Natural killer cell (primary cell): ENCODE data around the gene USP10. TPM values are rescaled to one million over a fixed set of nuclear protein-coding genes. Genes with fewer than 3 reads are reported as not detected.

Experiments used
- ATAC-seq, 3 donors: fragments of 150-1000 bp in 2 of 3; fragments of 200-7000 bp in 1 of 3; cut with Tn5 transposase; 1 replicate in 1 of 3; 2 replicates in 2 of 3; pipeline ENCODE4 v1.10.0; 2021; ENCODE audit warnings: mild to moderate bottlenecking in 2 of 3, moderate library complexity in 2 of 3
- DNase-seq, 2 donors: peaks; one replicate each; pipeline versions ENCODE4 v3.0.0 to v3.0.0-alpha.2; 2013 to 2021; ENCODE audit warnings: mixed read lengths in 1 of 2
- H3K27ac ChIP-seq: one replicate; pipeline ENCODE4 v1.5.1; 2013; ENCODE audit warnings: mild to moderate bottlenecking, low read length
- H3K27me3 ChIP-seq: one replicate; pipeline ENCODE4 v1.6.1; 2013; ENCODE audit warnings: low read length; ENCODE audit not compliant: control insufficient read depth, insufficient read depth
- H3K36me3 ChIP-seq: one replicate; pipeline ENCODE4 v1.6.1; 2013; ENCODE audit warnings: low read length; ENCODE audit not compliant: control insufficient read depth, insufficient read depth
- H3K4me1 ChIP-seq: one replicate; pipeline ENCODE4 v1.6.1; 2013; ENCODE audit warnings: low read length; ENCODE audit not compliant: control insufficient read depth, insufficient read depth
- H3K4me3 ChIP-seq: one replicate; pipeline ENCODE4 v1.5.1; 2013; ENCODE audit warnings: low read length
- H3K9me3 ChIP-seq: one replicate; pipeline ENCODE4 v1.6.1; 2013; ENCODE audit warnings: low read length; ENCODE audit not compliant: control insufficient read depth, insufficient read depth
- H3K27ac Mint-ChIP-seq, 2 donors: one replicate each; pipeline ENCODE4 v1.8.0; 2022; ENCODE audit warnings: mild to moderate bottlenecking in 2 of 2, mixed read lengths in 2 of 2, moderate library complexity in 1 of 2
- H3K27me3 Mint-ChIP-seq, 2 donors: one replicate each; pipeline ENCODE4 v1.8.0; 2022; ENCODE audit warnings: low read depth in 2 of 2, mixed read lengths in 2 of 2
- H3K36me3 Mint-ChIP-seq: one replicate; pipeline ENCODE4 v1.8.0; 2022; ENCODE audit warnings: mixed read lengths
- H3K4me1 Mint-ChIP-seq, 2 donors: one replicate each; pipeline ENCODE4 v1.8.0; 2022; ENCODE audit warnings: mixed read lengths in 2 of 2
- H3K4me3 Mint-ChIP-seq: one replicate; pipeline ENCODE4 v1.8.0; 2022; ENCODE audit warnings: mild to moderate bottlenecking, moderate library complexity, mixed read lengths
- H3K9me3 Mint-ChIP-seq, 2 donors: one replicate each; pipeline ENCODE4 v1.8.0; 2022; ENCODE audit warnings: mixed read lengths in 2 of 2
- WGBS: methylation state at CpG from one replicate; pipeline ENCODE4 v1.1.7; 2013; ENCODE audit warnings: missing lambda C conversion rate; ENCODE audit not compliant: insufficient coverage; 5-methylcytosine and 5-hydroxymethylcytosine counted together
- intact Hi-C: fragments of 100-400 bp; cut with micrococcal nuclease; formaldehyde crosslinking; loops from one replicate; pipeline ENCODE4 v1.14.2; 2022
- total RNA-seq, 4 donors: library from RNA; stranded (reverse); fragments of 120-200 nt in 1 of 4; gene quantifications; one replicate each; pipeline versions ENCODE4 v1.2.3 to v1.2.4, GENCODE V29; 2013 to 2022
- TF ChIP-seq, protein P1 (sequence below): fragments of 200-600 bp; IDR thresholded peaks from one replicate; pipeline ENCODE4 v1.8.0; 2022; ENCODE audit warnings: antibody characterized with exemption

Gene USP10
- total RNA-seq, 3 donors from 2014 or later (not counting 1 experiment from before 2014, with no cell fraction given): 78.4 to 103 (median 100) TPM

DNA sequence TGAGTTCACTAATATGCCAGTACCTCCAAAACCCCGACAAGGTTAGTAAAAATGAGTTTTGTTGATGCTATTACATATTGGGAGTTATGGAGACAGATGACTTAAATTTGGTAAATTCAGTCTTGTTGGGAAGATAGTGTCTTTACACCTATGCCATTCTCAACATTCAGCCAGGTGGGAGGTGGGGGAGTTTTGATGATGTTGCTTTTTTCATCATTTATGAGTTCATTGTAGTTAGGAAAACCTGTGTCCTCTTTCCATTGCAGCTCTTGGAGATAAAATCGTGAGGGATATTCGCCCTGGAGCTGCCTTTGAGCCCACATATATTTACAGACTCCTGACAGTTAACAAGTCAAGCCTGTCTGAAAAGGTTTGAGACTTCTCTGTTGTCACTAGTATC is 60.1 kb downstream of the USP10 start:
- Mint-ChIP-seq H3K4me1 (peaks cover 29 to 33% of the 10 kb centered on the region in 2 donors), H3K4me3 (no peak overlapping the region), H3K36me3 (peaks cover 11% of the 10 kb centered on the region), H3K27ac (peak overlapping the region in 1 of 2 donors; percentile 19), H3K9me3 (no peaks in the 10 kb centered on the region), H3K27me3 (no peaks in the 10 kb centered on the region)
- 100% methylated on average over 3 of the region's 3 CpGs for WGBS
- TF ChIP-seq, protein P1, sequence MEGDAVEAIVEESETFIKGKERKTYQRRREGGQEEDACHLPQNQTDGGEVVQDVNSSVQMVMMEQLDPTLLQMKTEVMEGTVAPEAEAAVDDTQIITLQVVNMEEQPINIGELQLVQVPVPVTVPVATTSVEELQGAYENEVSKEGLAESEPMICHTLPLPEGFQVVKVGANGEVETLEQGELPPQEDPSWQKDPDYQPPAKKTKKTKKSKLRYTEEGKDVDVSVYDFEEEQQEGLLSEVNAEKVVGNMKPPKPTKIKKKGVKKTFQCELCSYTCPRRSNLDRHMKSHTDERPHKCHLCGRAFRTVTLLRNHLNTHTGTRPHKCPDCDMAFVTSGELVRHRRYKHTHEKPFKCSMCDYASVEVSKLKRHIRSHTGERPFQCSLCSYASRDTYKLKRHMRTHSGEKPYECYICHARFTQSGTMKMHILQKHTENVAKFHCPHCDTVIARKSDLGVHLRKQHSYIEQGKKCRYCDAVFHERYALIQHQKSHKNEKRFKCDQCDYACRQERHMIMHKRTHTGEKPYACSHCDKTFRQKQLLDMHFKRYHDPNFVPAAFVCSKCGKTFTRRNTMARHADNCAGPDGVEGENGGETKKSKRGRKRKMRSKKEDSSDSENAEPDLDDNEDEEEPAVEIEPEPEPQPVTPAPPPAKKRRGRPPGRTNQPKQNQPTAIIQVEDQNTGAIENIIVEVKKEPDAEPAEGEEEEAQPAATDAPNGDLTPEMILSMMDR: no peak
- peaks cover 38% of the 10 kb centered on the region for H3K36me3 ChIP-seq
- H3K4me1 ChIP-seq: peaks cover 8% of the 10 kb centered on the region
- DNase-seq: no peak
- no peak overlapping the region for H3K4me3 ChIP-seq
- no peak overlapping the region for H3K27ac ChIP-seq
- no peak for ATAC-seq
- H3K9me3 ChIP-seq: no peaks in the 10 kb centered on the region
- H3K27me3 ChIP-seq: no peaks in the 10 kb centered on the region
- intact Hi-C loops: no loop called here

DNA sequence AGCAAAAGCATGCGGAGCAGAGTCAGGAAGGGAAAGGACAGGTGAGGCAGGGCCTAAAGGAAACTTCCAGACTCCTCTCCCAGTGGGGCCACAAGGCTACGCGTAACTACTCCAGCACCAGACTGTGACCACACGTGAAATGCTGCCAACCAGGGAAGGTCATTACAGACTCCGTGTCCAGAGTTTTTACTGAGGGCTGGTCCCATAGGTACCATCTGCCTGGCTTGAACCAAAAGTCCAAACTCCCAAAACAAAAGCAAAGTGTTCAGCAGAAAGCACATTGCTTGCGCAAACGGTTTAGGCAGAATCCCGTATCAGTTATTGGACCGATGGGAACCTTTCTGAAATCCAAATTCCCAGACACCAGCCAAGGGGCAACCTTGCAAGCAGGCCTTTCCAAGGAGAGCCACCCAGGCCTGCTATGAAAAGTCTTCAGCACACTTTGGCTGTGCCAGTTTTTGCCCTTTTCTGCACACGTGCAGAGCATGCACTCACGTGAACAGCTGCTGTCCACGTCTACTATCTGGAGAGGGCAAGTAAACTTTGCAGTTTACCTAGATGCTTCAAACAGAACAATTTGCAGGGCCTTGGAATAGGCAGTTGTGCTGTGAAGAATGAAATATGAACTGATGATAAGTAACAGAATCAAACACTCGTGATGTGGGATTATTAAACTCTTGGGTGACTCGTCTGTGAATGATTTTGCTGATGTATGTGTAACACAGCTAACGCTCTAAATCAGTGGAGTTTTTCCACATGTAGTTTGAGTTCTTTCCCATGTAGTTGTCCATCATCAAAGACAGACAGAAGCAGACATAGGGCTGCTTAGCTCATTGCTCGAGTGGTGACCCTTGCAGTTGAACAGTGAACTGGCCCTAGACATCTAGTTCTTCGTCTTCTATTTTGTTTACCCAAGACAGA is 61.9 kb downstream of the USP10 start:
- H3K4me3 ChIP-seq: no peak overlapping the region
- DNase-seq (no peak), ATAC-seq (no peak)
- Mint-ChIP-seq H3K27me3 (no peaks in the 10 kb centered on the region), H3K9me3 (no peaks in the 10 kb centered on the region), H3K27ac (no peak overlapping the region), H3K36me3 (peaks cover 11% of the 10 kb centered on the region), H3K4me3 (no peak overlapping the region), H3K4me1 (peaks cover 18 to 27% of the 10 kb centered on the region in 2 donors)
- peaks cover 4% of the 10 kb centered on the region for H3K4me1 ChIP-seq
- 97% methylated on average over 16 of the region's 17 CpGs for WGBS
- H3K27me3 ChIP-seq: no peaks in the 10 kb centered on the region
- intact Hi-C loops: no loop called here
- TF ChIP-seq, protein P1: no peak
- H3K9me3 ChIP-seq: no peaks in the 10 kb centered on the region
- H3K36me3 ChIP-seq: peaks cover 54% of the 10 kb centered on the region
- H3K27ac ChIP-seq: no peak overlapping the region

DNA sequence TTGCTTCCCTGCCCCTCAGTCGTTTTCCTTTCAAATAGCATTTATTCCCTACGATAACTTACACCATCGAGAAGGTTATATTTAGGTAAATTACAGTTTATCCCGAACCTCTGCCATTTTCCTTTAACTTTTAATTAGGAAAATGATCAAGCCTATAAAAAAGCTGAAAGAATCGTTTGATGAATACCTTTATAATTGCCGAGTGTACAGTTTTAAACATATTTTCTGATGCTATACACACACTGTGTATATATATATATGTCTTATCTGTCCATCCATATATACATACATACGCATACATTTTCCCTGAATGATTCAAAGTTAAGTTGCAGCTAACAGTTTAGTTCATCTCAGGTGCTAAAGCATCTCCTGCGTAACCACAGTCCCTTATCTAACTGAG is 63.4 kb downstream of the USP10 start:
- ATAC-seq: no peak
- H3K27ac Mint-ChIP-seq: no peak overlapping the region
- H3K9me3 ChIP-seq: no peaks in the 10 kb centered on the region
- peaks cover 64% of the 10 kb centered on the region for H3K36me3 ChIP-seq
- no peak overlapping the region for H3K4me3 Mint-ChIP-seq
- no peak overlapping the region for H3K27ac ChIP-seq
- peaks cover 16 to 21% of the 10 kb centered on the region in 2 donors for H3K4me1 Mint-ChIP-seq
- no peaks in the 10 kb centered on the region for H3K9me3 Mint-ChIP-seq
- intact Hi-C loops: no loop called here
- no peak for DNase-seq
- no peak overlapping the region for H3K4me3 ChIP-seq
- 98% methylated on average over 6 of the region's 8 CpGs for WGBS
- H3K36me3 Mint-ChIP-seq: peaks cover 11% of the 10 kb centered on the region
- H3K27me3 ChIP-seq: no peaks in the 10 kb centered on the region
- peaks cover 4% of the 10 kb centered on the region for H3K4me1 ChIP-seq
- TF ChIP-seq, protein P1: no peak
- no peaks in the 10 kb centered on the region for H3K27me3 Mint-ChIP-seq
